Fibroblast of lung (primary cell): ENCODE data around the gene BUB1B. TPM values are rescaled to one million over a fixed set of nuclear protein-coding genes. Genes with fewer than 3 reads are reported as not detected.

Experiments
- DNase-seq, 2 donors: peaks; one replicate each; pipeline versions ENCODE4 v3.0.0 to v3.0.0-alpha.2; 2010; ENCODE audit warnings: low read depth in 2 of 2
- H2AFZ ChIP-seq: 2 replicates; pipeline ENCODE4 v1.5.1; 2012; ENCODE audit warnings: low read length, control low read depth, inconsistent platforms
- H3K27ac ChIP-seq: 2 replicates; pipeline ENCODE4 v1.5.1; 2011; ENCODE audit warnings: low read length, control low read depth; ENCODE audit not compliant: insufficient read depth
- H3K27me3 ChIP-seq: 2 replicates; pipeline ENCODE4 v1.5.1; 2011; ENCODE audit warnings: mild to moderate bottlenecking, low read length; ENCODE audit not compliant: control insufficient read depth, insufficient read depth
- H3K36me3 ChIP-seq: 2 replicates; pipeline ENCODE4 v1.5.1; 2011; ENCODE audit warnings: low read length; ENCODE audit not compliant: control insufficient read depth, insufficient read depth
- H3K4me1 ChIP-seq: 2 replicates; pipeline ENCODE4 v1.5.1; 2011; ENCODE audit warnings: low read length; ENCODE audit not compliant: control insufficient read depth, insufficient read depth; ENCODE audit errors: extremely low read depth
- H3K4me2 ChIP-seq: 2 replicates; pipeline ENCODE4 v1.5.1; 2011; ENCODE audit warnings: low read length, control low read depth; ENCODE audit not compliant: insufficient read depth; ENCODE audit errors: extremely low read depth
- H3K4me3 ChIP-seq, 4 experiments: fragments of 200-600 bp in 1 of 4; sonication (generic) in 1 of 4; replicated peaks in 1 of 4; 2 replicates each; pipeline ENCODE4 v1.5.1; 2011 to 2016; ENCODE audit warnings: low read length in 4 of 4, low read depth in 3 of 4, mild to moderate bottlenecking in 3 of 4, control low read depth in 2 of 4, inconsistent platforms in 1 of 4, mixed read lengths in 1 of 4; ENCODE audit not compliant: insufficient read depth in 1 of 4; ENCODE audit errors: control extremely low read depth in 1 of 4
- H3K79me2 ChIP-seq: 2 replicates; pipeline ENCODE4 v1.5.1; 2012; ENCODE audit warnings: mild to moderate bottlenecking, low read length, inconsistent platforms; ENCODE audit not compliant: control insufficient read depth, insufficient read depth
- H3K9ac ChIP-seq: 2 replicates; pipeline ENCODE4 v1.5.1; 2011; ENCODE audit warnings: mild to moderate bottlenecking, low read length, control low read depth; ENCODE audit not compliant: insufficient read depth
- H3K9me3 ChIP-seq: 2 replicates; pipeline ENCODE4 v1.5.1; 2012; ENCODE audit warnings: low read depth, low read length; ENCODE audit not compliant: control insufficient read depth, insufficient read depth
- H4K20me1 ChIP-seq: 2 replicates; pipeline ENCODE4 v1.5.1; 2011; ENCODE audit warnings: low read length; ENCODE audit not compliant: control insufficient read depth, insufficient read depth; ENCODE audit errors: extremely low read depth
- CTCF ChIP-seq, 2 donors: IDR thresholded peaks in 1 of 2; conservative IDR thresholded peaks in 1 of 2; 1 replicate in 1 of 2; 2 replicates in 1 of 2; pipeline ENCODE4 v1.5.1; 2011 to 2012; ENCODE audit warnings: low read length in 2 of 2, control low read depth in 1 of 2, inconsistent platforms in 1 of 2, low read depth in 1 of 2, mild to moderate bottlenecking in 1 of 2
- EZH2 ChIP-seq: IDR thresholded peaks from 2 replicates; pipeline ENCODE4 v1.5.1; 2012; ENCODE audit warnings: low read length, control low read depth, mild to moderate bottlenecking; ENCODE audit errors: missing control alignments
- polyA plus RNA-seq, 2 donors: library from polyadenylated mRNA; depleted of rRNA in 1 of 2; stranded (reverse) in 1 of 2; unstranded in 1 of 2; fragments of >200 nt; gene quantifications; 2 replicates each; pipeline ENCODE4 v1.2.1, GENCODE V29; 2011 to 2012; ENCODE audit warnings: missing spikeins in 1 of 2
- total RNA-seq: library from RNA; depleted of rRNA; stranded (reverse); fragments of >200 nt; gene quantifications from 2 replicates; pipeline ENCODE4 v1.2.1, GENCODE V29; 2014

BUB1B gene
- total and polyA plus RNA-seq, 2 donors (not counting 1 experiment from before 2014, with no cell fraction given): 5.4 to 6.9 TPM

- H3K4me2 ChIP-seq: no peak overlapping the region
- no peak overlapping the region for H3K9ac ChIP-seq
- TF ChIP-seq CTCF (conservative IDR thresholded peaks at IDR 0.05 in 1 of 2, IDR thresholded peaks at IDR 0.05 in 1 of 2; ENCODE audit: low read depth in 1 of 2, low read length in 2 of 2): no peak
- peaks cover 4% of the 10 kb centered on the region for H3K4me1 ChIP-seq
- no peak overlapping the region for H3K4me3 ChIP-seq
- H3K9me3 ChIP-seq: no peaks in the 10 kb centered on the region
- no peak overlapping the region for H2AFZ ChIP-seq
- H3K27ac ChIP-seq: no peak overlapping the region
- H3K27me3 ChIP-seq: peaks cover 8% of the 10 kb centered on the region
- no peaks in the 10 kb centered on the region for H3K79me2 ChIP-seq
- H4K20me1 ChIP-seq: no peaks in the 10 kb centered on the region
- H3K36me3 ChIP-seq: no peaks in the 10 kb centered on the region
- DNase-seq: no peak
Observed at GRCh38 chr15:40243126-40243810, 82.4 kb downstream of the BUB1B start.

- Histone ChIP-seq H3K4me3 (no peak overlapping the region), H3K27me3 (peaks cover 8% of the 10 kb centered on the region), H3K79me2 (no peaks in the 10 kb centered on the region), H2AFZ (no peak overlapping the region), H3K9me3 (no peaks in the 10 kb centered on the region), H3K4me1 (no peaks in the 10 kb centered on the region), H3K9ac (no peak overlapping the region), H4K20me1 (no peaks in the 10 kb centered on the region), H3K27ac (no peak overlapping the region), H3K36me3 (no peaks in the 10 kb centered on the region), H3K4me2 (no peak overlapping the region)
- no peak for TF ChIP-seq EZH2
- TF ChIP-seq CTCF (conservative IDR thresholded peaks at IDR 0.05 in 1 of 2, IDR thresholded peaks at IDR 0.05 in 1 of 2; ENCODE audit: low read depth in 1 of 2, low read length in 2 of 2): no peak
- DNase-seq: no peak
Observed at GRCh38 chr15:40244961-40245523, 84.2 kb downstream of the BUB1B start.

- H2AFZ ChIP-seq: no peak overlapping the region
- TF ChIP-seq CTCF (conservative IDR thresholded peaks at IDR 0.05 in 1 of 2, IDR thresholded peaks at IDR 0.05 in 1 of 2; ENCODE audit: low read depth in 1 of 2, low read length in 2 of 2): no peak
- TF ChIP-seq EZH2: no peak
- no peaks in the 10 kb centered on the region for H3K79me2 ChIP-seq
- no peaks in the 10 kb centered on the region for H3K36me3 ChIP-seq
- no peaks in the 10 kb centered on the region for H3K9me3 ChIP-seq
- H3K27ac ChIP-seq: no peak overlapping the region
- DNase-seq: no peak
- H3K4me3 ChIP-seq: no peak overlapping the region
- peaks cover 9% of the 10 kb centered on the region for H3K27me3 ChIP-seq
- no peaks in the 10 kb centered on the region for H3K4me1 ChIP-seq
- H3K9ac ChIP-seq: no peak overlapping the region
- no peaks in the 10 kb centered on the region for H4K20me1 ChIP-seq
- H3K4me2 ChIP-seq: no peak overlapping the region
Observed at GRCh38 chr15:40245666-40246450, 85.0 kb downstream of the BUB1B start.
